ENCODE results near the gene ZFP36L2. TPM values are rescaled to one million over a fixed set of nuclear protein-coding genes. Genes with fewer than 3 reads are reported as not detected.

Gene ZFP36L2
- total and polyA plus RNA-seq, 9 of the 15 experiments (the other 6 are each of a cell fraction or from before 2014, with no cell fraction given) = 4.1 to 60.6 (median 20.3) TPM

DNA sequence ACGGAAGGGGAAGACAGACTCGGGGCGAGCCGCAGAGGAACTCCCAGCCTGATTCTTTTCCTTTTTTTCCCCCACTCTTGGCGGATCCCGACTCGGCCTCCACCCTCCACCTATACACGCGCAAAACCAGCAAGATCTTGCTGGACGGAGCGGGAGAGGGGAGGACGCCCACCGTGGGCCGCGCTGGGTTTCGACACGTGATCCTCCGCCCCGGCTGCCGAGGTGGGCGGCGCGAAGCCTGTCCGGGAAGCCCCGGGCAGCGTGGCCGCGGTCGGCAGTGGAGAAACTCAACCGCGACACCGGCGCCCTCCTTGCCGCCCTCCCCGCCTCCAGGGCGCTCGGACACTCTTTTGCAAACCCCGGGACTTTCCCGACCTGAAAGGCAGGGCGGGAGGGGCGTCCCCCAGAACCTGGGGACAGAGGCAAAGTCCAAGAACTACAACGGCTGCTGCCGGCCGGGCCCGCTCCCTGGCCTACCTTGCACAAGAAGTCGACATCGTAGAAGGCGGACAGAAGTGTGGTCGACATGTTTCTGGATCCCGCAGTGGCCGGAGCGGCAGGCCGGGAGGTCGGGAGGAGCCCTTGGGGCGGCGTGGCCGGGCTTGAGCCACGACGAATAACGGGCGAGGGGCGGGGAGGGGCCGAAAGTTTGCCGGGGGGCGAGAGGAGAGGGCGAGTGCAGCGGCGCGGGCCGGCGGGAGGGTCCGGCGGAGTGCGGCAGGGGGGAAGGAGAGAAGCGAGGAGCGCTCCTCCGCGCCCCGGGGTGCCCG, 433 bp downstream of the ZFP36L2 start (continued):
- TF ChIP-seq REST (IDR thresholded peaks at IDR 0.05; ENCODE audit: borderline replicate concordance) (peak; percentile 35), REST (CRISPR knock-in tag; IDR thresholded peaks at IDR 0.05; ENCODE audit: low read depth) (no peak), TOE1 (IDR thresholded peaks at IDR 0.05; ENCODE audit: borderline replicate concordance) (0 out of 2 replicates have a peak, but pooled peaks have one; percentile 45), TOE1 (CRISPR knock-in tag; IDR thresholded peaks at IDR 0.05; ENCODE audit: borderline replicate concordance, low read depth) (no peak), CEBPB (tag; IDR thresholded peaks at IDR 0.05) (peak; percentile 47; the same call in 1 of the 2 replicates), RREB1 (CRISPR knock-in tag; IDR thresholded peaks at IDR 0.05) (no peak), FOXM1 (IDR thresholded peaks at IDR 0.05; ENCODE audit: low read depth) (no peak), FOXM1 (CRISPR knock-in tag; IDR thresholded peaks at IDR 0.05; ENCODE audit: low read depth) (0 out of 2 replicates have a peak, but pooled peaks have one; percentile 41), HDAC3 (IDR thresholded peaks at IDR 0.05; ENCODE audit: borderline replicate concordance, partially characterized antibody) (no peak), CBX1 (IDR thresholded peaks at IDR 0.05; ENCODE audit: low read depth) (peak; percentile 16; the same call in 1 of the 2 replicates), NFRKB (IDR thresholded peaks at IDR 0.05; ENCODE audit: low read depth) (peak; percentile 58; the same call in 1 of the 2 replicates)

Data from K562 (cell line).